Superior temporal gyrus (tissue), 1 donor: ENCODE results near the gene GLTPD2.
"Not testable (repeated sequence)": the region's sequence is repeated elsewhere in the genome, so short reads cannot be mapped to it uniquely, and the experiment has no call there.

Experiments used
- DNase-seq: peaks from one replicate; pipeline ENCODE4 v3.0.0-alpha.2; 2016; ENCODE audit errors: extremely low spot score

The GLTPD2 gene

GRCh38 chr17:4807605-4808377 lies 19.0 kb downstream of the GLTPD2 start:
- no peak for DNase-seq

- peak; percentile 58 for DNase-seq
Measured at GRCh38 chr17:4808378-4808767, 19.6 kb downstream of the GLTPD2 start.

- DNase-seq = no peak
Measured at GRCh38 chr17:4810696-4811290, 22.0 kb downstream of the GLTPD2 start.

GRCh38 chr17:4811471-4811870 lies 22.7 kb downstream of the GLTPD2 start:
- DNase-seq = no peak

GRCh38 chr17:4812690-4813089 lies 23.9 kb downstream of the GLTPD2 start:
- DNase-seq = no peak

- no peak for DNase-seq
Measured at GRCh38 chr17:4815043-4815675, 26.4 kb downstream of the GLTPD2 start.

GRCh38 chr17:4816826-4817225 lies 28.1 kb downstream of the GLTPD2 start:
- DNase-seq = no peak

GRCh38 chr17:4818276-4818675 lies 29.5 kb downstream of the GLTPD2 start:
- DNase-seq = no peak

- no peak for DNase-seq
Measured at GRCh38 chr17:4822835-4823234, 34.1 kb downstream of the GLTPD2 start.

GRCh38 chr17:4823373-4824089 lies 34.8 kb downstream of the GLTPD2 start:
- no peak for DNase-seq

- no peak for DNase-seq
Measured at GRCh38 chr17:4827399-4827798, 38.6 kb downstream of the GLTPD2 start.

- DNase-seq = not testable (repeated sequence)
Measured at GRCh38 chr17:4832829-4833177, 44.0 kb downstream of the GLTPD2 start.

- peak; percentile 87 for DNase-seq
Measured at GRCh38 chr17:4833178-4833940, 44.6 kb downstream of the GLTPD2 start, which contains the start of gene MINK1. TSS of gene MINK1 (plus strand) at chr17:4833340. CDS start at chr17:4833584, 244 bp downstream.

- peak; percentile 40 for DNase-seq
Measured at GRCh38 chr17:4833941-4834680, 45.3 kb downstream of the GLTPD2 start.

GRCh38 chr17:4834681-4835020 lies 45.9 kb downstream of the GLTPD2 start:
- DNase-seq = no peak

- peak; percentile 15 for DNase-seq
Measured at GRCh38 chr17:4836221-4836620, 47.5 kb downstream of the GLTPD2 start.

- DNase-seq = peak; percentile 68
Measured at GRCh38 chr17:4837471-4838308, 48.9 kb downstream of the GLTPD2 start.

GRCh38 chr17:4838309-4838785 lies 49.6 kb downstream of the GLTPD2 start:
- no peak for DNase-seq

- no peak for DNase-seq
Measured at GRCh38 chr17:4839221-4839620, 50.5 kb downstream of the GLTPD2 start.
